Vagina (tissue), 2 donors: ENCODE measurements around the gene WWOX.

Source experiments
- CTCF ChIP-seq, 3 experiments: fragments of 450-650 bp in 2 of 3; fragments of 200-600 bp in 1 of 3; sonication (generic) in 1 of 3; IDR thresholded peaks; one replicate each; pipeline ENCODE4 v1.5.1; 2017 to 2019; ENCODE audit warnings: antibody characterized with exemption in 3 of 3, mild to moderate bottlenecking in 2 of 3, moderate library complexity in 2 of 3
- POLR2A ChIP-seq, 2 donors: fragments of 450-650 bp; IDR thresholded peaks; one replicate each; pipeline ENCODE4 v1.6.1; 2017; ENCODE audit warnings: antibody characterized with exemption in 2 of 2, mild to moderate bottlenecking in 2 of 2, moderate library complexity in 2 of 2

- TF ChIP-seq CTCF (IDR thresholded peaks at IDR 0.05) (no peak), POLR2A (IDR thresholded peaks at IDR 0.05) (no peak)
These were observed 138.4 kb downstream of the WWOX start for GRCh38 chr16:78237841-78238240.
